Stimulated activated CD4-positive, alpha-beta T cell treated with anti-CD3 and anti-CD28 coated beads, Interleukin-1b, Interleukin-23, amount 100 ng/mL, for 24 hours (primary cell): ENCODE measurements around the gene TRUB2.
"Not testable (repeated sequence)": the region's sequence is repeated elsewhere in the genome, so short reads cannot be mapped to it uniquely, and the experiment has no call there.

Source experiments
- DNase-seq, 4 experiments: peaks; one replicate each; pipeline ENCODE4 v3.0.0-alpha.2; 2020; ENCODE audit warnings: low read depth in 4 of 4, low spot score in 1 of 4

TRUB2 gene

GRCh38 chr9:128340691-128341434, 18.6 kb upstream of the TRUB2 start:
- peak in 1 of 4 experiments; percentile 9 for DNase-seq

- peak; percentile 53 to 75 (median 62) for DNase-seq
These were observed 17.8 kb upstream of the TRUB2 start, which contains the start of gene SLC27A4 for GRCh38 chr9:128339761-128340690. Gene SLC27A4, plus strand, starts transcription at chr9:128340527. Its CDS starts 2,606 bp downstream, at chr9:128343133.

- DNase-seq: not testable (repeated sequence)
These were observed 16.8 kb upstream of the TRUB2 start for GRCh38 chr9:128338852-128339614.

- DNase-seq: no peak
These were observed 15.7 kb upstream of the TRUB2 start for GRCh38 chr9:128337936-128338335.

- DNase-seq: no peak
These were observed 13.7 kb upstream of the TRUB2 start for GRCh38 chr9:128335914-128336313.

GRCh38 chr9:128335161-128335560, 12.9 kb upstream of the TRUB2 start:
- DNase-seq: no peak

GRCh38 chr9:128333451-128333869, 11.2 kb upstream of the TRUB2 start:
- no peak for DNase-seq

GRCh38 chr9:128325629-128326028, 3.4 kb upstream of the TRUB2 start:
- DNase-seq: no peak

GRCh38 chr9:128324401-128324800, 2.2 kb upstream of the TRUB2 start:
- no peak for DNase-seq

GRCh38 chr9:128323791-128324190, 1.5 kb upstream of the TRUB2 start:
- DNase-seq: no peak

- no peak for DNase-seq
These were observed 1.0 kb upstream of the TRUB2 start for GRCh38 chr9:128323212-128323730.

- no peak for DNase-seq
These were observed 306 bp downstream of the TRUB2 start for GRCh38 chr9:128321879-128322403.

- no peak for DNase-seq
These were observed 904 bp downstream of the TRUB2 start for GRCh38 chr9:128321343-128321742.

GRCh38 chr9:128317629-128318028, 4.6 kb downstream of the TRUB2 start:
- DNase-seq: no peak

GRCh38 chr9:128316421-128316820, 5.8 kb downstream of the TRUB2 start:
- no peak for DNase-seq

GRCh38 chr9:128314697-128315096, 7.5 kb downstream of the TRUB2 start:
- no peak for DNase-seq

GRCh38 chr9:128310461-128310860, 11.8 kb downstream of the TRUB2 start:
- DNase-seq: no peak

GRCh38 chr9:128309551-128309950, 12.7 kb downstream of the TRUB2 start:
- DNase-seq: no peak

- DNase-seq: no peak
These were observed 17.3 kb downstream of the TRUB2 start for GRCh38 chr9:128304971-128305288.

GRCh38 chr9:128304136-128304970, 17.9 kb downstream of the TRUB2 start:
- DNase-seq: no peak
